ENCODE data around the gene C1QL4.
A peak's percentile ranks its signal among the peaks of the same experiment; 100 is the strongest.
"Not testable (repeated sequence)": the region's sequence is repeated elsewhere in the genome, so short reads cannot be mapped to it uniquely, and the experiment has no call there.

The C1QL4 gene

GRCh38 chr12:49336645-49337584 lies at the start of gene C1QL4:
Gene C1QL4 (minus strand): TSS chr12:49337188. CDS start chr12:49336477, 711 bp downstream.
- DNase-seq (ENCODE audit: low read depth): peak; percentile 41

DNA sequence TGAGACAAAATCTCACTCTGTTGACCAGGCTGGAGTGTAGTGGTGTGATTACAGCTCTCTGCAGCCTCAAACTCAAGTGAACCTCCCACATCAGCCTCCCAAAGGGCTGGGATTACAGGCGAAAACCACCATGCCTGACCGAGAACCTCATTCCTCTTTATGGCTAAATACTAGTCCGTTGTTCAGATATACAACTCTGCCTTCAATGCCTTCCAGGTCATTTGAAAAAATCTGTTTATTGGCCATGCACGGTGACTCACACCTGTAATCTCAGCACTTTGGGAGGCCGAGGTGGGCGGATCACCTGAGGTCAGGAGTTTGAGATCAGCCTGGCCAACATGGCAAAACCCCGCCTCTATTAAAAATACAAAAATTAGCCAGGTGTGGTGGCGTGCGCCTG lies 43.2 kb upstream of the C1QL4 start:
- DNase-seq (ENCODE audit: low read depth): not testable (repeated sequence)

- DNase-seq (ENCODE audit: low read depth): no peak
Measured at GRCh38 chr12:49377386-49377785, 40.4 kb upstream of the C1QL4 start.

DNA sequence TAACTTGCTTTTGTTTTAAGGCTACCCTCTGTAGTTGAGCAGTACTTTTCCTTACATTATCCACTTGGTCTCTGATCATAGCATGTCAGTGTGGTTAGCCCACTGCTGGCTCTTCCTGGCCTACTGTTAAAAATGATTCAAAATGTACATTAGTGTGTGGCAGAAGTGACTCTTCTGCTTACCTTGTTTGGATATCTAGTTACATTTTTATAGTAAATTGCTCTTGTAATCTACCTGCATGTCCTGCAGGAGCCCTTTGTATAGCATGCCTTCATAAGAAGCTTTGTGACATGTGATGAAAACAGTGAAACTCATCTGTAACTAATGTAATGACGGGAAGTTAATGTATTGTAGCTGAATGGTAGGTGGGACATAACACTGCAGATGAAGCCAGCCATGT lies 38.4 kb upstream of the C1QL4 start:
- DNase-seq (ENCODE audit: low read depth): no peak

DNA sequence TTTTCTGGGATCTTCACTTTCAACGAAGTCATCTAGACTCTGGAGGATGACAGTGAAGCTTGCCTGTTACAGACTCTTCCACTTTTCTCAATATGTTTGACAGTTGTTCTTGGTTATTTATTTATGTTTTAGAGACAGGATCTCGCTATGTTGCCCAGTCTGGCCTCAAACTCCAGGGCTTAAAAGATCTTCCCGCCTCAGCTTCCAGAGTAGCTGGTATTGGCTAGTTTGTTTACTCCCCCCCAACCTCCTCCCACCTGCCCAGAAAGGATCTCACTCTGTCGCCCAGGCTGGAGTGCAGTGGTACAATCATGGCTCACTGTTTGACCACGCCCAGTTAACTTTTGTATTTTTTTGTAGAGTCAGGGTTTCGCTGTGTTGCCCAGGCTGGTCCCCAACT lies 33.6 kb upstream of the C1QL4 start:
- DNase-seq (ENCODE audit: low read depth): no peak

GRCh38 chr12:49369411-49370145 lies 32.6 kb upstream of the C1QL4 start:
- no peak for DNase-seq (ENCODE audit: low read depth)

- DNase-seq (ENCODE audit: low read depth): no peak
Measured at GRCh38 chr12:49368240-49368600, 31.2 kb upstream of the C1QL4 start.

- DNase-seq (ENCODE audit: low read depth): no peak
Measured at GRCh38 chr12:49367381-49368239, 30.6 kb upstream of the C1QL4 start, which contains the start of gene SPATS2. Gene SPATS2 (plus strand): TSS chr12:49367462. CDS start chr12:49461013, 93,551 bp downstream.

DNA sequence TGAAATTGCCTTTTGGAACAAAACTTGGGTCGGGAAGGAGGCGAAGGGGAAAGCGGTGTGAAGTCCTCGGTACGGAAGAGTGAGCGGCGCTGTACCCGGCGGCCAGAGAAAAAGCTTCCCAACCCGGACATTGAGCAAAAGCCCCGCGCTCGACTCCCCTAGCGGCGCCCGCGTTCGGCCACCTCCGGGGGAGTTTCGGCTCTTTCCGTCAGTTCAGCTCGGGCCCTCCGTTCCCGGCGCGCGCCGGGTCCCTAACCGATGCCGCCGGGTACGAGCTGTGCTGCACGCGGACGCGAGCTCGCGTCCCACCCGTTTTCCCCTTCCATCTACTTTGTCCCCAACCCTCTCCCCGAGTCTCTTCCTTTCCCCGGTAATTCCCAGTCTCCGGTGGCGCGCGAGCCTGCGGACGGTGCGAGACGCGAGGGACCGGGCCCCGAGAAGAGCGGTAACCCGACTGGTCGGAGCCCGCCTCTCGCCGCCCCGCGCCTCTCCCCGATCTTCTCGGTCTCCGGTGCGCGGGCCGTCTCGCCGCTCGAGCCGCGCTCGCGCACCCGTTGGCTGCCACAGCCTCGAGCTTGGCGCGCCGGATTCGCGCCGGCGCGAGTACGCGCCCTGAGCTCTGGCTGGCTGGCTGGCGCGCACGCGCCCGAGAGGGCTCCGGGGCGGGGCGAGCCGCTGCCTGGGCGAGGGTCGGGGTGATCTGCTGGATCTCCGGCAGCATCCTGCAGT lies 29.8 kb upstream of the C1QL4 start:
- DNase-seq (ENCODE audit: low read depth): peak; percentile 93

- no peak for DNase-seq (ENCODE audit: low read depth)
Measured at GRCh38 chr12:49366096-49366651, 29.2 kb upstream of the C1QL4 start.

- DNase-seq (ENCODE audit: low read depth): no peak
Measured at GRCh38 chr12:49365542-49365941, 28.6 kb upstream of the C1QL4 start.

DNA sequence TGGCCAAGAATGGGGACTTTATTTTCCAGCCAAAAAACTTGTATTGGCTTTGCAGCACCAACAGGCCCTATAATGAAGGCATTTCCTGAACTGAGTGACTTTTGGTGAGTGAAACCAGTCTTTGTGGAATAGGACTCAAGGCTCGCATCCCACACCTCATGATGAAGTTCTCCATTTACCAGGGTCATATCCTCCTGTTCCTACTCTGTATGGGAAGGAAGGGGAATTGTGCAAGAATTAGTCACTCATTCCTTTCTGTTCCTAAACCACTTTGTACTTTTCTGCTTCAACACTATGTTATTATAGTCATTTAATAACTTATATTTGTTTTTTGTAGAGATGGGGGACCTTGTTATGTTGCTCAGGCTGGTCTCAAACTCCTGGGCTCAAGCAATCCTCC lies 28.0 kb upstream of the C1QL4 start:
- DNase-seq (ENCODE audit: low read depth): no peak

GRCh38 chr12:49362077-49362476 lies 25.1 kb upstream of the C1QL4 start:
- DNase-seq (ENCODE audit: low read depth): no peak

- DNase-seq (ENCODE audit: low read depth): no peak
Measured at GRCh38 chr12:49359671-49360070, 22.7 kb upstream of the C1QL4 start.

DNA sequence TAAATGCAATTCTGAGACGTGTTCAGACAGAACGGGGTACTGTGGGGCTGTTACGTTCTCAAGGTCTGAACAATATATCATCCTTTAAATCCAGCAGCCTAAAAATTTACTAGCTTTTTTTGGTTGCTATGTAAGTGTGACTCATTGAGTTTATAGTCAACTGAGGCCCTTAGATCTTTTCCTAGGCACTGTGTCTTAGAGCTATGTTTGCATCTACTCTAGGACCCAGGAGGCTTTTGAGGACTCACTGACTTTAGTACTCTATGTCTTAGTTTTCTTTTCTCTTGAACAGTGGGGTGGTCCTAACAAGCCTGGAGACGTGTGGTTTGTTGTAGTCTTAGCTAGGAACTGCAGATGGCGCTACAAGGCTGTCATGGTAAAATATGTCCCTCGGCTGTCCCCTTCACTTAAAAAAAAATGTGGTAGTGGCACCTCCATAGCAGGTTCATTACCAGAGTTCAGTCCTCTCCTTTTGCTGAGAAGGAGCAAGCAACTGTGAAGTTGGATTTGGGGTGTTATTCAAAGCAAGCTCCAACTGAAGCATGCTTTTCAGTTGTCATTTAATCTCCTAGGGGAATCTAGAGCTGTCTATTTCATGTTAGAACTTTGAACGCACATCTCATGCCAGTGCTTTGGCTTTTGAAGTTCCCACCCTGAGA lies 21.6 kb upstream of the C1QL4 start:
- peak; percentile 65 for DNase-seq (ENCODE audit: low read depth)

DNA sequence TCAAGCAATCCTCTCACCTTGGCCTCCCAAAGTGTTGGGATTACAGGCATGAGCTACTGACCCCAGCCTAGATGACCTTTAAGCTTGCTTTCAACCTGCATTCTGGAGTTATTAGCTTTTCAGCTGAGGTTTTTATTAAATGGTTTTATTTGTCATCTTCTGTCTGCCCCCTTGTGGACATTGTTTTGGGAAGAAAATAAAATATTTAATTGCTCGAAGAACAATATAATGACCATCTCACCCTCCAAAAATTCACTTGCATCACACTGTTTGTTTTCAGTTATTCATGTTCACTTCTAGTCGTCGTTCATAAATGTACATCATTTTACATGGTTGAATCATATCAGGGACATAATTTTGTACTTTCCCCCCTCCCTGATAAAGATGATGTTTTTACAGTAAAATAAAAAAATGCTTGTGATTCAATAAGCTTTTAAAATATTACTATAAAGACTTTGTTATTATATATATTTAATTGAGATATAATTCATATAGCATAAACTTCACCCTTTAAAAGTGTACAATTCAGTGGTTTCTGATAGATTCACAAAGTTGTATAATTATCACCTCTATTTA lies 20.2 kb upstream of the C1QL4 start:
- no peak for DNase-seq (ENCODE audit: low read depth)

GRCh38 chr12:49355913-49356312 lies 18.9 kb upstream of the C1QL4 start:
- no peak for DNase-seq (ENCODE audit: low read depth)

- DNase-seq (ENCODE audit: low read depth): no peak
Measured at GRCh38 chr12:49352351-49352750, 15.4 kb upstream of the C1QL4 start.

GRCh38 chr12:49349266-49349665 lies 12.3 kb upstream of the C1QL4 start:
- no peak for DNase-seq (ENCODE audit: low read depth)

- no peak for DNase-seq (ENCODE audit: low read depth)
Measured at GRCh38 chr12:49348781-49349180, 11.8 kb upstream of the C1QL4 start.

Measured in fibroblast of the conjunctiva (primary cell).